ENCODE measurements around the gene SLC2A9. TPM values are rescaled to one million over a fixed set of nuclear protein-coding genes. Genes with fewer than 3 reads are reported as not detected.

The SLC2A9 gene
- total and polyA plus RNA-seq, 2 donors (not counting 3 experiments of a cell fraction or from before 2014, with no cell fraction given), result 1.6 to 1.8 TPM

- no peak overlapping the region for H3K4me3 ChIP-seq (replicated peaks in 1 of 3; ENCODE audit: insufficient read depth in 1 of 3, low read depth in 1 of 3, low read length in 3 of 3)
- dilution Hi-C loops (cut with MboI; ENCODE audit: extremely low pct_ligation_motif_present, low sequenced_read_pairs), result no loop called here
- no peaks in the 10 kb centered on the region for H3K9me1 ChIP-seq (replicated peaks; ENCODE audit: control insufficient read depth, extremely low read depth, insufficient read depth, low read length)
- ChIA-PET CTCF (interaction anchor here (0.9 to 1.3 kb wide), 2 partner anchors 14 to 18 kb away, joined by 3 to 5 read pairs; no protein-coding TSS in a partner anchor), POLR2A (no interaction called here)
- no peaks in the 10 kb centered on the region for H3K36me3 ChIP-seq (ENCODE audit: control insufficient read depth in 2 of 2, extremely low read depth in 1 of 2, insufficient read depth in 2 of 2, low read length in 2 of 2)
- no peak overlapping the region for H3K27ac ChIP-seq (ENCODE audit: insufficient read depth, low read depth, low read length)
- H3K27me3 ChIP-seq (ENCODE audit: control insufficient read depth in 2 of 2, insufficient read depth in 2 of 2, low read length in 2 of 2), result no peaks in the 10 kb centered on the region
- H2AFZ ChIP-seq (ENCODE audit: low read depth, low read length), result no peak overlapping the region
- H3K4me1 ChIP-seq (ENCODE audit: control insufficient read depth, extremely low read depth, insufficient read depth, low read length), result peaks cover 2% of the 10 kb centered on the region
- no peak for TF ChIP-seq EZH2 (IDR thresholded peaks at IDR 0.05; ENCODE audit: borderline replicate concordance, low read depth, low read length, severe bottlenecking)
- TF ChIP-seq POLR2A (IDR thresholded peaks at IDR 0.05; ENCODE audit: low read depth, low read length), result no peak
- no peak for TF ChIP-seq GATA2 (IDR thresholded peaks at IDR 0.05; ENCODE audit: insufficient read depth, insufficient read length, low read depth, low read length)
- no peak for TF ChIP-seq MYC (IDR thresholded peaks at IDR 0.05; ENCODE audit: low read depth, low read length)
- TF ChIP-seq JUN (IDR thresholded peaks at IDR 0.05; ENCODE audit: borderline replicate concordance, insufficient read depth, insufficient read length, low read depth), result no peak
- TF ChIP-seq FOS (IDR thresholded peaks at IDR 0.05; ENCODE audit: borderline replicate concordance, insufficient read depth, low read length), result no peak
- no peak for TF ChIP-seq MAX (IDR thresholded peaks at IDR 0.05; ENCODE audit: insufficient read depth, insufficient read length)
- no peak for TF ChIP-seq CTCF (IDR thresholded peaks at IDR 0.05; ENCODE audit: extremely low read depth in 1 of 2, insufficient read depth in 1 of 2, low read depth in 1 of 2, low read length in 2 of 2)
- no peak for TF ChIP-seq POLR2AphosphoS5 (IDR thresholded peaks at IDR 0.05; ENCODE audit: insufficient read depth, low read depth, low read length)
- BruUV-seq (replicated peaks), result no TSS peak
- intact Hi-C loops (cut with micrococcal nuclease), result no loop called here
- H3K79me2 ChIP-seq (ENCODE audit: control insufficient read depth, insufficient read depth, low read length), result no peaks in the 10 kb centered on the region
- H3K4me2 ChIP-seq (ENCODE audit: insufficient read depth, low read length), result no peak overlapping the region
- no peaks in the 10 kb centered on the region for H3K9me3 ChIP-seq (replicated peaks; ENCODE audit: control insufficient read depth, insufficient read depth, low read length)
- no peak overlapping the region for H3K9ac ChIP-seq (replicated peaks; ENCODE audit: extremely low read depth, insufficient read depth, low read length)
- no peaks in the 10 kb centered on the region for H4K20me1 ChIP-seq (replicated peaks; ENCODE audit: control insufficient read depth, extremely low read depth, insufficient read depth, low read length)
- peak; percentile 35 for FAIRE-seq
- DNase-seq (ENCODE audit: low read depth, low spot score), result peak; percentile 28
Measured at GRCh38 chr4:10033191-10033881, 12.0 kb upstream of the SLC2A9 start.
